ENCODE data around the gene CPA1. TPM values are rescaled to one million over a fixed set of nuclear protein-coding genes. Genes with fewer than 3 reads are reported as not detected.
A peak's percentile ranks its signal among the peaks of the same experiment; 100 is the strongest.

The CPA1 gene
- total and polyA plus RNA-seq, 2 of the 4 experiments (the other 2 are of a cell fraction): not detected

- H3K9ac ChIP-seq (ENCODE audit: low read depth, low read length): peak overlapping the region; percentile 54
- H3K4ac ChIP-seq (ENCODE audit: low read depth, low read length): peak overlapping the region; percentile 90
- DNase-seq (peak; percentile 86), ATAC-seq (ENCODE audit: low read depth) (peak; percentile 82)
- intact Hi-C loops (cut with micrococcal nuclease) (loop anchor here (1.0 to 5.0 kb wide), 2 partner anchors 61 to 75 kb away; partner anchors contain the start of gene MEST), in situ Hi-C loops (cut with MboI; ENCODE audit: low sequenced_read_pairs) (no loop called here), dilution Hi-C loops (cut with HindIII; ENCODE audit: low sequenced_read_pairs, unreplicated experiment) (no loop called here)
- peak overlapping the region; percentile 84 for H4K91ac ChIP-seq (ENCODE audit: insufficient read depth, low read depth, low read length)
- no peaks in the 10 kb centered on the region for H3K27me3 ChIP-seq (ENCODE audit: control insufficient read depth, insufficient read depth, low read length)
- H3K36me3 ChIP-seq (ENCODE audit: control insufficient read depth, insufficient read depth, low read length): no peaks in the 10 kb centered on the region
- no TSS peak for BruUV-seq (replicated peaks)
- peak overlapping the region; percentile 55; the same call in 1 of the 3 replicates for H2BK15ac ChIP-seq (ENCODE audit: low read depth, low read length)
- H2BK5ac ChIP-seq (ENCODE audit: low read depth, low read length, poor library complexity, severe bottlenecking): peak overlapping the region; percentile 69
- 17% methylated on average over 1 of the region's 5 CpGs; no CpG with 5 or more reads in 1 of the 2 experiments for WGBS, 2 experiments (ENCODE audit: extremely low coverage in 2 of 2, insufficient read length in 1 of 2)
- peak overlapping the region; percentile 72 for H2AFZ ChIP-seq (replicated peaks; ENCODE audit: low read length, poor library complexity)
- ChIA-PET POLR2A (ENCODE audit: unreplicated experiment) (interaction anchor here (0.6 kb wide), 1 partner anchor 56 kb away, joined by 3 read pairs; no protein-coding TSS in a partner anchor), CTCF (no interaction called here)
- H2BK120ac ChIP-seq (ENCODE audit: low read depth, low read length): peak overlapping the region; percentile 90
- H3K9me1 ChIP-seq (ENCODE audit: insufficient read depth, low read length): peaks cover 15% of the 10 kb centered on the region
- H3K4me2 ChIP-seq (ENCODE audit: low read depth, low read length): peak overlapping the region; percentile 91
- peak overlapping the region; percentile 76 for H4K5ac ChIP-seq (ENCODE audit: low read depth, low read length)
- H3K4me3 ChIP-seq (ENCODE audit: insufficient read depth, low read depth, low read length): peak overlapping the region; percentile 44
- H4K8ac ChIP-seq (ENCODE audit: low read depth in 2 of 2, low read length in 2 of 2): peak overlapping the region in 1 of 2 experiments; percentile 63; a peak in 2 of 4 replicates
- no peaks in the 10 kb centered on the region for H3K9me3 ChIP-seq (ENCODE audit: control insufficient read depth, insufficient read depth, low read length)
- no peaks in the 10 kb centered on the region for H4K20me1 ChIP-seq (ENCODE audit: insufficient read depth, low read length)
- H3K23ac ChIP-seq (ENCODE audit: low read depth, low read length): peak overlapping the region; percentile 81
- peaks cover 13% of the 10 kb centered on the region for H3K4me1 ChIP-seq (ENCODE audit: control insufficient read depth, insufficient read depth, low read length)
- peak overlapping the region; percentile 31; the same call in 1 of the 2 replicates for H3K56ac ChIP-seq (ENCODE audit: extremely low read depth, insufficient read depth, low read length)
- H3K79me1 ChIP-seq (ENCODE audit: low read depth in 1 of 2, low read length in 2 of 2): peaks cover 6 to 41% of the 10 kb centered on the region in 2 experiments
- peak overlapping the region; percentile 80 for H3K18ac ChIP-seq (ENCODE audit: low read depth, low read length)
- H2AK5ac ChIP-seq (ENCODE audit: low read depth, low read length): peak overlapping the region; percentile 88
- peak overlapping the region; percentile 96 for H3K14ac ChIP-seq (replicated peaks; ENCODE audit: low read depth, low read length)
- peak overlapping the region; percentile 86 for H3K27ac ChIP-seq (ENCODE audit: insufficient read depth, low read length)
- H2AK9ac ChIP-seq (replicated peaks; ENCODE audit: low read depth, low read length, poor library complexity): peak overlapping the region; percentile 34
- peak overlapping the region; percentile 93 for H2BK20ac ChIP-seq (ENCODE audit: low read depth, low read length)
- TF ChIP-seq ELK1 (IDR thresholded peaks at IDR 0.05; ENCODE audit: borderline replicate concordance, low read depth, low read length): no peak
- no peak for TF ChIP-seq RAD21 (IDR thresholded peaks at IDR 0.05; ENCODE audit: low read length)
- TF ChIP-seq CEBPB (IDR thresholded peaks at IDR 0.05; ENCODE audit: low read depth, low read length): no peak; the same call in 1 of the 2 replicates
- no peak for TF ChIP-seq SMC3 (IDR thresholded peaks at IDR 0.05; ENCODE audit: low read depth, low read length)
- no peak for TF ChIP-seq POLR2A (IDR thresholded peaks at IDR 0.05; ENCODE audit: low read depth, low read length)
- no peak for TF ChIP-seq FOS (IDR thresholded peaks at IDR 0.05; ENCODE audit: low read depth, low read length)
- TF ChIP-seq MAFK (IDR thresholded peaks at IDR 0.05; ENCODE audit: low read depth, low read length): no peak
- no peak for TF ChIP-seq CHD1 (IDR thresholded peaks at IDR 0.05; ENCODE audit: low read depth, low read length)
- TF ChIP-seq, protein P1, sequence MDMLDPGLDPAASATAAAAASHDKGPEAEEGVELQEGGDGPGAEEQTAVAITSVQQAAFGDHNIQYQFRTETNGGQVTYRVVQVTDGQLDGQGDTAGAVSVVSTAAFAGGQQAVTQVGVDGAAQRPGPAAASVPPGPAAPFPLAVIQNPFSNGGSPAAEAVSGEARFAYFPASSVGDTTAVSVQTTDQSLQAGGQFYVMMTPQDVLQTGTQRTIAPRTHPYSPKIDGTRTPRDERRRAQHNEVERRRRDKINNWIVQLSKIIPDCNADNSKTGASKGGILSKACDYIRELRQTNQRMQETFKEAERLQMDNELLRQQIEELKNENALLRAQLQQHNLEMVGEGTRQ (IDR thresholded peaks at IDR 0.05; ENCODE audit: low read depth, low read length): no peak
- TF ChIP-seq MXI1 (IDR thresholded peaks at IDR 0.05; ENCODE audit: borderline replicate concordance, low read depth, low read length): no peak
- TF ChIP-seq, protein P2, sequence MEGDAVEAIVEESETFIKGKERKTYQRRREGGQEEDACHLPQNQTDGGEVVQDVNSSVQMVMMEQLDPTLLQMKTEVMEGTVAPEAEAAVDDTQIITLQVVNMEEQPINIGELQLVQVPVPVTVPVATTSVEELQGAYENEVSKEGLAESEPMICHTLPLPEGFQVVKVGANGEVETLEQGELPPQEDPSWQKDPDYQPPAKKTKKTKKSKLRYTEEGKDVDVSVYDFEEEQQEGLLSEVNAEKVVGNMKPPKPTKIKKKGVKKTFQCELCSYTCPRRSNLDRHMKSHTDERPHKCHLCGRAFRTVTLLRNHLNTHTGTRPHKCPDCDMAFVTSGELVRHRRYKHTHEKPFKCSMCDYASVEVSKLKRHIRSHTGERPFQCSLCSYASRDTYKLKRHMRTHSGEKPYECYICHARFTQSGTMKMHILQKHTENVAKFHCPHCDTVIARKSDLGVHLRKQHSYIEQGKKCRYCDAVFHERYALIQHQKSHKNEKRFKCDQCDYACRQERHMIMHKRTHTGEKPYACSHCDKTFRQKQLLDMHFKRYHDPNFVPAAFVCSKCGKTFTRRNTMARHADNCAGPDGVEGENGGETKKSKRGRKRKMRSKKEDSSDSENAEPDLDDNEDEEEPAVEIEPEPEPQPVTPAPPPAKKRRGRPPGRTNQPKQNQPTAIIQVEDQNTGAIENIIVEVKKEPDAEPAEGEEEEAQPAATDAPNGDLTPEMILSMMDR (conservative IDR thresholded peaks at IDR 0.05; ENCODE audit: low read depth, low read length): no peak
- no peak for TF ChIP-seq NFE2L2 (IDR thresholded peaks at IDR 0.05; ENCODE audit: low read depth, low read length)
- TF ChIP-seq RCOR1 (IDR thresholded peaks at IDR 0.05; ENCODE audit: insufficient replicate concordance, low read length): no peak
- no peak for TF ChIP-seq MAZ (IDR thresholded peaks at IDR 0.05; ENCODE audit: borderline replicate concordance, low read depth, low read length)
Observed at GRCh38 chr7:130430841-130431666, 50.8 kb downstream of the CPA1 start.

Measured in IMR-90 (cell line).